DMS153 (cell line): ENCODE data around the gene PELI2.
"Not testable (repeated sequence)": the region's sequence is repeated elsewhere in the genome, so short reads cannot be mapped to it uniquely, and the experiment has no call there.

Experiments
- DNase-seq: peaks from one replicate; lab custom pipeline; 2025; lab: John Stamatoyannopoulos, UW

PELI2 gene

DNA sequence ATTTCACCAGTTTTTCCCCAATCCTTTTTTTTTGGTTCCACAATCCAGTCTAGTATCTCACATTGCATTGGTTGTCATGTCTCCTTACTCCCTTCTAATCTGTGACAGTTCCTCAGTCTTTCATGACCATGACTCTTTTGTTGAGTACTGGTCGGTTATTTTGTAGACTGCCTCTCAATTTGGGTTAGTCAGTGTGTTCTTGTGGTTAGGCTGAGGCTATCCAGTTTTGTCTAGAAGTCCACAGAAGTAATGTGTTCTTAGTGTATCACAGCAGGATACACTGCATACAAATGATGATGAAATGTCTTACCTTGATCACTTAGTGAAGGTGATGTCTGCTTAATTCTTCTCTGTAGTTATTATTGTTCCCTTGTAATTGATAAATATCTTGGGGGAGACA lies 24.8 kb downstream of the PELI2 start:
- no peak for DNase-seq

GRCh38 chr14:56144176-56144575 lies 26.0 kb downstream of the PELI2 start:
- no peak for DNase-seq

DNA sequence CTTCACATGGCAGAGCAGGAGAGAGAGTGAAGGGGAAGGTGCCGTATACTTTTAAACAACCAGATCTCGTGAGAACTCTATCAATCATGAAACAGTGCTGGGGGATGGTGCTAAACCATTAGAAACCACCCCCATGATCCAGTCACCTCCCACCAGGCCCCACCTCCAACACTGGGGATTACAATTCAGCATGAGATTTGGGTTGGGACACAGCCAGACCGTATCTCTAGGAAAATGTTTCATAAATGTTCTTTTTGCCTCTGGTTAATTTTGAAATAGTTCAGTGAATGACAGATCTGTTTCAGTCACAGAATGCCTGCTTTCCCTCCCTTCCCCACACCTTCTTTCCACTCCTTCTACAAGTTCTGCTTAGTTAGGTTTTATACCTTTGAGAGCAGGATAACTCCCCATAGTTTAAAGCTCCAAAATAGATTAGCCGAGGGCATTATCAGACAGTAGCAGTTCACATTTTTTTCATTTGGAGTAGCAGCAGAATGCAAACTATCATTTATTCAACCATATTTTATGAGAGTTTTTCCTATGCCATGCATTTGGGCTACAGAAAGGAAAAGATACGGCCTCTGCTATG lies 27.1 kb downstream of the PELI2 start:
- no peak for DNase-seq

DNA sequence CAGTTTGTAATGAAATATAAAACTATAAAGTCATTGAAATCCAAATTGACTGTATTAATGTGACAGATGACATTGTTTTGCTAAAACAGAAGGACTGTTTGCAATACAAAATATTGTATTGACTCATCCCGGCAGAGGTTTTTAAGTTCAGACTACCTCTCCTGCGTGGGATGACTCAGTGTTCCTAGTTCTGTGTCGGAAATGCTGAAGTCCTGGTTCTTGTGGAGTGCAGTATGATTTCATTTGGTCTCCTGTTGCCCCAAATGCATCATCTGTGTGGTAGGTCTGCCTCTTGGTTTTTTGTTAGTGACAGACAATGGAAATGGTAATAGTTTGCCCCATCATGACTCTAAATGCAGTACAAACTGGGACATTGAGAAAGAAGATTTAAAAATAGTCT lies 27.8 kb downstream of the PELI2 start:
- no peak for DNase-seq

- no peak for DNase-seq
Measured at GRCh38 chr14:56147449-56147848, 29.2 kb downstream of the PELI2 start.

DNA sequence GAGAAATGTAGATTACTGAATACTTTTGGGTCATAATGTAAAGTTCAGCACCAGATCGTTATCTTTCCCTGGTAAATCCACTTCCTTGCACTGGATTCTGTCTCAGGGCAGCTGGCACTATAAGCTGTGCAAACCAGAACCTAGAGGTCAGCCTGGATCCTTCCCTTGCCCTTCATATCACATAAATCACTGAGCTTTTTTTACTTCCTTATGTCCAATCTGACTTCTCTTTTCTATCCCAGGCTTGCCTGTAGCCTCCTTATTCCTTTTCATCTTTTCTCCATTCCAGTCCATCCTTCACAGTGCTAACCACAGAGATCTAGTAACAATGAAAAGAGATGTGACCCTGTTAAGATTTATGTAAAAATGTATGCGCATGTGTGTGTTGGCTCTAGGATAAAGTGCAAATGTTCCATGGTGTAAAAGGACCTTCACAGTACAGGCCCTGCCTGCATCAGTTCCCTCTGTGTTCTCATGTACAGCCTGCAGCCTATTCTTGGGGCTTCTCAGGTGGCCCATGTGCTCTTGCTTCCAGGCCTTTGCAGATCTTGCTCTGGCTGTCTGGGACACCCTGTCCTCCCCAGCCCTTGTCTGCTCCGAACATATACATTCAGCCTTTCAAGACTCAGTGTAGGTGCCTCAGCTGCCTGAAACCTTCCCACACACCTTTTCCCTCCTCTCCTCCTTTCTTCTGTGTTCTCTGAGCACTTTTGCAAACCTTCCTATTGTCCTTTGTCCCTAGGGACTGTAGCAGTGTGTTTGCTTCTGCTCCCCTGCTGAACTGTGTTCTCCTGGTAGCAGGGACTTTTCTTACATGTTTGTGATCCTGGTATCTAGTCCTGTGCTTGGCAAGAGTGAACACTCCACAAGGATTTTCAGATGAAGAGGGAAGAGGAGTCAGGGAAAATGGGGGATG lies 30.0 kb downstream of the PELI2 start:
- peak; percentile 20 for DNase-seq

DNA sequence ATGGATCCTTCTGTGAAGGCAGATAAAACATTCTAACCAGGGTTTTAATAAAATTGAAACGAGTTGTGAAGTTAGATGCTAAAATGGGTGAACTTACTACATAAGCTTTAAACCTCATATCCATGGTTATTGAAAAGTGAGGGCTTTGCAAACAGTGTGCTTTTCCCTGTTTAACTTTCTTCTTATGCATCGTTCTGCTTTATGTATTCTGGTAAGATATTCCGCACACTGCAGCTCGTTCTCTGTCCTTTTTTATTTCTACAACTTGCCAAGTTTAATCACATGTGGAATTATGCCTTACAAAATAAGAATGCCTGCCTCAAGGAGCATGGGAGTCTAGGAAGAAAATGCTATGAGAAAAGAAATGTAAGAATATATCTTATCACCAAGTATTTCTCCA lies 30.9 kb downstream of the PELI2 start:
- DNase-seq = no peak

- DNase-seq = no peak
Measured at GRCh38 chr14:56149995-56150394, 31.8 kb downstream of the PELI2 start.

GRCh38 chr14:56150645-56151345 lies 32.6 kb downstream of the PELI2 start:
- DNase-seq = no peak

DNA sequence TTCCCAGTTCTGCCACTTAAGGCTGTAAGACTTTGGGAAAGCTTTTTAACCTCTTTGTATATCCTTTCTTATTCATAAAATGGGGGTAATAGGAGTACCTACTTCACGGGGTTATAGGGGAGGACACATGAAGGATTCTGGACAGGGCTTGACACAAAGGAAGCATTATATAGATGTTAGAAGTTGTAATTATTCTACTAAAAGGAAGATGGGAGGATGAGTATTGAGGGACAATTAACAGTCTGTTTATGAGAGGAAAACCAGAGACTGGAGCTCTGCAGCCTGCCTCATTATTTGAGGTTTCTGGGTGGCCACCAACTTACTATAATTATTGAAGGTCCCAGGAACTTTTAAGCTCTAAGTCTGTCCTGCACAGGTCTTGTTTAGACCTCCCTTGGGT lies 34.0 kb downstream of the PELI2 start:
- no peak for DNase-seq

GRCh38 chr14:56153267-56153666 lies 35.1 kb downstream of the PELI2 start:
- DNase-seq = no peak

GRCh38 chr14:56154321-56154720 lies 36.1 kb downstream of the PELI2 start:
- no peak for DNase-seq

GRCh38 chr14:56156096-56156495 lies 37.9 kb downstream of the PELI2 start:
- no peak for DNase-seq

DNA sequence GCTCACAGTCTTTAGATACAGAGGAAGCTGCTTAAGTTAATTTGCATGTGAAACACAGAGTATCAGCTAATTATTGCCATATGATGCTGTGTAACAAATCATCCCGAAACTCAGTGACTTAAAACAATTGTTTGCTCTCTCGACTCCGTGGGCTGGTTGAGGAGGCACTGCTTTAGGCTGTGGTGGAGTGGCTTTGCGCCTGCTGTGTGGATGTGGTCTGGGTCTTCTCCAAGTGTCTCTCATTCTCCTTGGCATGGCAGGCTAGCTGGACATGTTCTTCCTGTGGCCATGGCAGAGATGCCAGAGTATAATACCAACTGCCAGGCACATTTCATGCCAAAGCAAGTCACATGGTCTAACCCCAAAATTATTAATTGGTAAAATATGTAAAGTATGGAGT lies 40.9 kb downstream of the PELI2 start:
- DNase-seq = no peak

DNA sequence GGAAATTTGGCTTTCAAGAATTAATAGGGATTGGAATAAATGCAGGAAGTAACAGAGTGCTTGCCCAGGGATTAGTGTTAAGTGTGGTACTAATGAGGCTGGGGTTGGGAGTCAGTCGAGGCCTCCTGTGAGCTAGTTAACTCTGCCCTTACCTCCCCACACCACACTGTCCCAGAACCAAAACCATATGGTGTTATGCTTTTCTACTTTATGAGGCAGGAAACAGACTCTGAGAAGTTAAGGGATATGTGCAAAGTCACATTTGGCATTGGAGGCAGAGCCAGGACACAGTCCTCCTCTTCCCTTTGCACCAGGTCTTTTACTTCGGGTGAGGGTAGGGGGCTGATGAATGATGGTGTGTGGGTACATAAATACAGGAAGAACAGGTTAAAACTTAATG lies 41.9 kb downstream of the PELI2 start:
- no peak for DNase-seq

GRCh38 chr14:56161658-56162057 lies 43.4 kb downstream of the PELI2 start:
- no peak for DNase-seq

DNA sequence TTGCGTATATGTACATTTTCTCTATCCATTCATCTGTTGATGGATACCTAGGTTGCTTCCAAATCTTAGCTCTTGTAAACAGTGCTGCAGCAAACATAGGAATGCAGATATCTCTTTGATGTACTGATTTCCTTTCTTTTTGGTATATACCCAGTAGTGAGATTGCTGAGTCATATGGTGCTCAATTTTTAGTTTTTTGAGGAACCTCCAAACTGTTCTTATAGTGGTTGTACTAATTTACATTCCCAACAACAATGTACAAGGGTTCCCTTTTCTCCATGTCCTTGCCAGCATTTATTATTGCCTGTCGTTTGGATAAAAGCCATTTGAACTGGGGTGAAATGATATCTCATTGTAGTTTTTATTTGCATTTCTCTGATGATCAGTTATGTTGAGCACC lies 44.3 kb downstream of the PELI2 start:
- no peak for DNase-seq

DNA sequence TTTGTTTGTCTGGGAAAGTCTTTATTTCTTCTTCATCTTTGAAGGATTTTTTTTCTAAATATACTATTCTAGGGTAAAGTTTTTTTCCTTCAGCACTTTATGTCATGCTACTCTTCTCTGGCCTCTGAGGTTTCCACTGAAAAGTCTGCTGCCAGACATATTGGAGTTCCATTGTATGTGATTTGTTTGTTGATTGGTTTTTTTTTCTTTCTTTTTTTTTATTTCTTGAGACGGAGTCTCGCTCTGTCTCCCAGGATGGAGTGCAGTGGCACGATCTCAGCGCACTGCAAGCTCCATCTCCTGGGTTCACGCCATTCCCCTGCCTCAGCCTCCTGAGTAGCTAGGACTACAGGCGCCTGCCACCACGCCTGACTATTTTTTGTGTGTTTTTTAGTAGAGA lies 48.4 kb downstream of the PELI2 start:
- not testable (repeated sequence) for DNase-seq

GRCh38 chr14:56168007-56168616 lies 49.9 kb downstream of the PELI2 start:
- no peak for DNase-seq

DNA sequence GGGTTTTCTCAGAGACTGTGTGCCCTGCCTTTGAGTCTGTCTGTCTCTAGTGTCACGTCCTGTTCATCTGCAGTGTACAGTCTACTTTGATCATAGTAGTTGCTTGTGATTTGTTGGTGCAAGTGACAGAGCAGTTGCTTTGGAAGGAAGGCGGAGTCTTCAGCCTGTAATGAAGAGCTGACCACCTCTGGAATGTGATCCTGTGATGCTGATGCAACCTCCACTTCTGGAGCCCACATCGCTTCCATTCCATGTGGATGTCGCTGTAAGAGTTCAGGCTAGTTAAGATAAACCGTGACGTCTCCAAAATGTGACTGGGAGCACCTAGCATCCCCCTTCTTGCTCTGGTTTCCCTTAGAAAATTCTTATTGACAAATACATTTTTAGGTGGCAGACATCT lies 51.8 kb downstream of the PELI2 start:
- no peak for DNase-seq

GRCh38 chr14:56170877-56171422 lies 52.7 kb downstream of the PELI2 start:
- DNase-seq = no peak

DNA sequence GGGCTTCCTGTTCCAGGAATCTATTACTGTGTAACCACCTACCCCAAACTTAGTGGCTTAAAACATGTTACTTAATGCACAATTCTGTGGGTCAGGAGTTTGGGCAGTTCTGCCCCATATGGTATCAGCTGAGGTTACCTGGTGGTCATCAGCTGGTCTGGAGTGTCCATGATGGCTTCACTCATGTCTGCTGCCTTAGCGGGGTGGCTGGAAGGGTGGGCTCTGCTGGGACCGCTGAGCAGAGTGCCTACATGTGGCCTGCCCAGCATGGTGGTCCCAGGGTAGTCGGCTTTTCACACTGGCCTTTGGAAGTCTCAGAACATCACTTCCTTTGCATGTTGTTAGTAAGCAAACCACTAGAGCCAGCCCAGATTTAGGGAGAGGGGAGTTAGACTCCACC lies 53.9 kb downstream of the PELI2 start:
- no peak for DNase-seq
